Measurements from ENCODE around the gene MAX. TPM values are rescaled to one million over a fixed set of nuclear protein-coding genes. Genes with fewer than 3 reads are reported as not detected.

MAX gene
- total and polyA plus RNA-seq, 8 donors: 59.9 to 96.5 (median 63.4) TPM

- ATAC-seq (no peak), DNase-seq (no peak)
- Histone ChIP-seq H3K27ac (no peak overlapping the region), H3K4me1 (no peaks in the 10 kb centered on the region), H3K36me3 (no peaks in the 10 kb centered on the region), H3K27me3 (no peaks in the 10 kb centered on the region), H3K9me3 (no peaks in the 10 kb centered on the region), H3K4me3 (no peak overlapping the region)
- no peak for TF ChIP-seq CTCF (IDR thresholded peaks at IDR 0.05)
- intact Hi-C loops (cut with DNase I): no loop called here
Measured at GRCh38 chr14:65137648-65138307, 35.5 kb upstream of the MAX start.

GRCh38 chr14:65134651-65135579 is 32.6 kb upstream of the MAX start:
- intact Hi-C loops (cut with DNase I): no loop called here
- Histone ChIP-seq H3K36me3 (no peaks in the 10 kb centered on the region), H3K4me1 (no peaks in the 10 kb centered on the region), H3K9me3 (no peaks in the 10 kb centered on the region), H3K27me3 (no peaks in the 10 kb centered on the region), H3K4me3 (no peak overlapping the region), H3K27ac (no peak overlapping the region)
- no peak for TF ChIP-seq CTCF (IDR thresholded peaks at IDR 0.05)
- DNase-seq (no peak), ATAC-seq (peak; percentile 41)

GRCh38 chr14:65132855-65133254 is 30.5 kb upstream of the MAX start:
- H3K4me3 ChIP-seq: no peak overlapping the region
- no peak for DNase-seq
- intact Hi-C loops (cut with DNase I): no loop called here
- TF ChIP-seq CTCF (IDR thresholded peaks at IDR 0.05): no peak
- H3K36me3 ChIP-seq: no peaks in the 10 kb centered on the region
- H3K27ac ChIP-seq: no peak overlapping the region
- no peak for ATAC-seq
- H3K27me3 ChIP-seq: no peaks in the 10 kb centered on the region
- H3K4me1 ChIP-seq: no peaks in the 10 kb centered on the region
- no peaks in the 10 kb centered on the region for H3K9me3 ChIP-seq

DNA sequence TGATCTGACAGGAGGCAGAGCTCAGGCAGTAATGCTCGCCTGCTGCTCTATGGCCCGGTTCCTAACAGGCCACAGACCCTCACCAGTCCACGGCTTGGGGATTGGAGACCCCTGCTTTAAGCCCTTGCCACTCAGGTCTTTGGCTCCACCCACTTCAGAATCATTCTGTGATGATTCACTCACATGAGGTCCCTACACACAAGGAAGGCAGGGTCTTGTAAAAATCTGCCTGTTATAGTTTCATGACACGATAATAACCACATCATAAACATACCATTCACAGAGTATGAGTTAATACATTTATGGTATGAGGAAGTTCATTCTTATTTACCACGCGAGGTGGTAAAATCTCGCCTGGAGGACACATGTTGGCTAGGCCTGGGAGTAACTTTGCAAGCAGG is 29.0 kb upstream of the MAX start:
- no peaks in the 10 kb centered on the region for H3K9me3 ChIP-seq
- intact Hi-C loops (cut with DNase I): no loop called here
- no peak for TF ChIP-seq CTCF (IDR thresholded peaks at IDR 0.05)
- ATAC-seq (no peak), DNase-seq (no peak)
- no peaks in the 10 kb centered on the region for H3K27me3 ChIP-seq
- no peaks in the 10 kb centered on the region for H3K4me1 ChIP-seq
- no peak overlapping the region for H3K27ac ChIP-seq
- no peaks in the 10 kb centered on the region for H3K36me3 ChIP-seq
- no peak overlapping the region for H3K4me3 ChIP-seq

- Histone ChIP-seq H3K27me3 (no peaks in the 10 kb centered on the region), H3K9me3 (no peaks in the 10 kb centered on the region), H3K4me1 (no peaks in the 10 kb centered on the region), H3K4me3 (no peak overlapping the region), H3K27ac (no peak overlapping the region), H3K36me3 (no peaks in the 10 kb centered on the region)
- DNase-seq (no peak), ATAC-seq (no peak)
- TF ChIP-seq CTCF (IDR thresholded peaks at IDR 0.05): no peak
- intact Hi-C loops (cut with DNase I): no loop called here
Measured at GRCh38 chr14:65128096-65128495, 25.8 kb upstream of the MAX start.
